Measurements from ENCODE around the gene UBTD1. TPM values are rescaled to one million over a fixed set of nuclear protein-coding genes. Genes with fewer than 3 reads are reported as not detected.
"Not testable (repeated sequence)": the region's sequence is repeated elsewhere in the genome, so short reads cannot be mapped to it uniquely, and the experiment has no call there.

UBTD1 gene
- polyA plus RNA-seq, 1 donor (not counting 4 experiments of a cell fraction or from before 2014, with no cell fraction given): 12.0 TPM

GRCh38 chr10:97525683-97526110 lies 27.0 kb downstream of the UBTD1 start:
- dilution Hi-C loops (cut with MboI; ENCODE audit: extremely low pct_ligation_motif_present, low sequenced_read_pairs): no loop called here
- H4K20me1 ChIP-seq (ENCODE audit: control insufficient read depth, extremely low read depth, insufficient read depth, low read length): peaks cover 7% of the 10 kb centered on the region
- no peak for FAIRE-seq

GRCh38 chr10:97528876-97529275 lies 30.2 kb downstream of the UBTD1 start:
- dilution Hi-C loops (cut with MboI; ENCODE audit: extremely low pct_ligation_motif_present, low sequenced_read_pairs); H3K9me1 ChIP-seq (ENCODE audit: control insufficient read depth, extremely low read depth, insufficient read depth, low read length); H3K27ac ChIP-seq (ENCODE audit: control insufficient read depth, insufficient read depth, low read length); H3K27me3 ChIP-seq (ENCODE audit: control insufficient read depth, extremely low read depth, insufficient read depth, low read length); DNase-seq (ENCODE audit: low read depth, low spot score); H3K9me3 ChIP-seq (ENCODE audit: control insufficient read depth, low read depth, low read length); H3K4me3 ChIP-seq (ENCODE audit: control insufficient read depth in 2 of 3, extremely low read depth in 1 of 3, insufficient read depth in 2 of 3, low read depth in 1 of 3, low read length in 3 of 3); H3K9ac ChIP-seq (ENCODE audit: control insufficient read depth, extremely low read depth, insufficient read depth, low read length); H3K79me2 ChIP-seq (ENCODE audit: control insufficient read depth, insufficient read depth, low read length); H3K4me2 ChIP-seq (ENCODE audit: control insufficient read depth, extremely low read depth, insufficient read depth, low read depth, low read length); H3K4me1 ChIP-seq (ENCODE audit: control insufficient read depth, extremely low read depth, insufficient read depth, low read length); H4K20me1 ChIP-seq (ENCODE audit: control insufficient read depth, extremely low read depth, insufficient read depth, low read length); FAIRE-seq; H2AFZ ChIP-seq (ENCODE audit: control insufficient read depth, low read length); H3K36me3 ChIP-seq (ENCODE audit: control insufficient read depth in 2 of 2, extremely low read depth in 1 of 2, insufficient read depth in 2 of 2, low read length in 2 of 2): not testable (repeated sequence)

More at GRCh38 chr10:97525683-97526110, 27.0 kb downstream of the UBTD1 start:
- H2AFZ ChIP-seq (ENCODE audit: control insufficient read depth, low read length): no peak overlapping the region
- H3K4me1 ChIP-seq (ENCODE audit: control insufficient read depth, extremely low read depth, insufficient read depth, low read length): no peaks in the 10 kb centered on the region
- no peaks in the 10 kb centered on the region for H3K27me3 ChIP-seq (ENCODE audit: control insufficient read depth, extremely low read depth, insufficient read depth, low read length)
- peaks cover 0 to 2% of the 10 kb centered on the region in 2 experiments for H3K36me3 ChIP-seq (ENCODE audit: control insufficient read depth in 2 of 2, extremely low read depth in 1 of 2, insufficient read depth in 2 of 2, low read length in 2 of 2)
- no peak for TF ChIP-seq EZH2 (IDR thresholded peaks at IDR 0.05; ENCODE audit: low read length)
- TF ChIP-seq CTCF (optimal IDR thresholded peaks at IDR 0.05 in 1 of 3, IDR thresholded peaks at IDR 0.05 in 1 of 3, conservative IDR thresholded peaks at IDR 0.05 in 1 of 3; ENCODE audit: extremely low read depth in 1 of 3, insufficient read depth in 2 of 3, low read length in 3 of 3): no peak
- DNase-seq (ENCODE audit: low read depth, low spot score): no peak
- H3K79me2 ChIP-seq (ENCODE audit: control insufficient read depth, insufficient read depth, low read length): peaks cover 40% of the 10 kb centered on the region
- H3K9me1 ChIP-seq (ENCODE audit: control insufficient read depth, extremely low read depth, insufficient read depth, low read length): no peaks in the 10 kb centered on the region
- H3K27ac ChIP-seq (ENCODE audit: control insufficient read depth, insufficient read depth, low read length): no peak overlapping the region
- H3K4me2 ChIP-seq (ENCODE audit: control insufficient read depth, extremely low read depth, insufficient read depth, low read depth, low read length): no peak overlapping the region
- H3K9me3 ChIP-seq (ENCODE audit: control insufficient read depth, low read depth, low read length): no peaks in the 10 kb centered on the region
- H3K9ac ChIP-seq (ENCODE audit: control insufficient read depth, extremely low read depth, insufficient read depth, low read length): no peak overlapping the region
- no peak overlapping the region for H3K4me3 ChIP-seq (ENCODE audit: control insufficient read depth in 2 of 3, extremely low read depth in 1 of 3, insufficient read depth in 2 of 3, low read depth in 1 of 3, low read length in 3 of 3)

Data from keratinocyte (primary cell).